Measurements from ENCODE around the gene CCL17. TPM values are rescaled to one million over a fixed set of nuclear protein-coding genes. Genes with fewer than 3 reads are reported as not detected.

The CCL17 gene
- total RNA-seq, 1 donor from 2014 or later: not detected

DNA sequence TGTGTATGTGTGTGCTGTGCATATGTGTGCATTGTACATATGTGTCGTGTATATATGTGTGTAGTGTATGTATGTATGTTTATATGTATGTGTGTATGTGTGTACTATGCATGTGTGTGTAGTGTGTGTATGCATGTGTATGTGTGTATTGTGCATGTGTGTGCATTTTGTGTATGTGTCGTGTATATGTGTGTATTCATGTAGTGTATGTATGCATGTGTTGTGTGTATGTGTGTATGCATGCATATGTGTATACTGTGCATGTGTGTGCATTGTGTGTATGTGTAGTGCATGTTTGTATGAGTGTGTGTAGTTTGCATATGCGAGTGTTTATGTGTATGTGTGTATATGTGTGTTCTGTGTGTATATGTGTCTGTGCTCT, 15.5 kb upstream of the CCL17 start:
- H3K4me3 ChIP-seq: no peak overlapping the region
- no peaks in the 10 kb centered on the region for H3K9me3 ChIP-seq (replicated peaks)
- no peaks in the 10 kb centered on the region for H3K27me3 ChIP-seq (ENCODE audit: low read depth)
- H3K27ac ChIP-seq (replicated peaks): no peak overlapping the region
- peaks cover 56% of the 10 kb centered on the region for H3K4me1 ChIP-seq
- TF ChIP-seq CTCF (IDR thresholded peaks at IDR 0.05; ENCODE audit: borderline replicate concordance): no peak
- no peaks in the 10 kb centered on the region for H3K36me3 ChIP-seq
- no peak for DNase-seq
- intact Hi-C loops (cut with micrococcal nuclease): no loop called here

DNA sequence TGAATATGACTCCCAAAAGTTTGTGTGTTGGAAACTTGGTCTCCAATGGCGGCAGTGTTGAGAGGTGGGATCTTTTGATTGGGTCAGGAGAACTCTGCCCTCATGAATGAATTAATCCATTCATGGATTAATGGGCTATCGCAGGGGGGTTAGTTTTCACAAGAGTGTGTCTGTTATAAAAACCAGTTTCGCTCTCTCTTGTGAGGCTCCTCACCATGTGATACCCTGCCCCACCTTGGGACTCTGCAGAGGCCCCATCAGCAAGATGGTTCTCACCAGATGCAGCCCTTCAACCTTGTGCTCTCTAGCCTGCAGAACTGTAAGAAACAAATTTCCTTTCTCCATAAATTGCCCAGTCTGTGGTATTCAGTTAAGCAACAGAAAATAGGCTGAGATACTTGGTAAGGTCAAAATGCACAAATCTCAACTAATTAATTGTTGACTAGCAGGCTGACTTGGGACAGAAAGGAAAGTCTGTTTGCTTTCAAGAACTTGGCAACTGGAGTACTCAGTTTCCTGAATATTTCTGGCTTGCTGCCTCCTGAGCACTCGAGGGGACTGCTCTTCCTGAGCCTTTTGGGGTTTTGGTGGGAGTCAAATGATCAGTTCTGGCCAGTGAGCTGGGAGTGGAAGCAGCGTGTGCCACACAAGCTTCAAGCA, 13.8 kb upstream of the CCL17 start:
- Histone ChIP-seq H3K9me3 (replicated peaks) (no peaks in the 10 kb centered on the region), H3K27ac (replicated peaks) (peak overlapping the region; percentile 53), H3K4me1 (peaks cover 49% of the 10 kb centered on the region), H3K4me3 (no peak overlapping the region), H3K27me3 (ENCODE audit: low read depth) (no peaks in the 10 kb centered on the region), H3K36me3 (no peaks in the 10 kb centered on the region)
- no peak for DNase-seq
- TF ChIP-seq CTCF (IDR thresholded peaks at IDR 0.05; ENCODE audit: borderline replicate concordance): no peak
- intact Hi-C loops (cut with micrococcal nuclease): no loop called here

DNA sequence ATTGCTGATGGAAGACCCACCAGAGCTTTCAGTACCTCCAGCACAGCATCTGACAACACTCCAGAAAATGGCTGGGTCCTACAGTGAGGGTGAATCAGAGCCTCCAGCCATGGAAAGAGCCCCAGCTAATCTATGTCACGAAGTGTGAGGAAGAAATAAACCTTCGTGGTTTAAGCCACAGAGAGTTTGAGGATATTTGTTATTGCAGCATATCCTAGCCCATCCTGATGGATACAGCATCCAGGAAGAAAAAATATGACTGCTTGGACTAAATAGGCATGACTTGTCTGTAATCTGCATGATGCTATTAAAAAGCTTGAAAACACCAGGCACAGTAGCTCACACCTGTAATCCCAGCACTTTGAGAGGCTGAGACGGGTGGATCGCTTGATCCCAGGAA, 13.3 kb upstream of the CCL17 start:
- intact Hi-C loops (cut with micrococcal nuclease): no loop called here
- Histone ChIP-seq H3K4me3 (no peak overlapping the region), H3K27ac (replicated peaks) (peak overlapping the region; percentile 53), H3K4me1 (peaks cover 44% of the 10 kb centered on the region), H3K9me3 (replicated peaks) (no peaks in the 10 kb centered on the region), H3K36me3 (no peaks in the 10 kb centered on the region), H3K27me3 (ENCODE audit: low read depth) (no peaks in the 10 kb centered on the region)
- DNase-seq: no peak
- TF ChIP-seq CTCF (IDR thresholded peaks at IDR 0.05; ENCODE audit: borderline replicate concordance): no peak

- Histone ChIP-seq H3K4me3 (no peak overlapping the region), H3K9me3 (replicated peaks) (no peaks in the 10 kb centered on the region), H3K4me1 (peaks cover 40% of the 10 kb centered on the region), H3K27ac (replicated peaks) (no peak overlapping the region), H3K36me3 (no peaks in the 10 kb centered on the region), H3K27me3 (ENCODE audit: low read depth) (no peaks in the 10 kb centered on the region)
- no peak for DNase-seq
- intact Hi-C loops (cut with micrococcal nuclease): no loop called here
- no peak for TF ChIP-seq CTCF (IDR thresholded peaks at IDR 0.05; ENCODE audit: borderline replicate concordance)
These were observed 12.9 kb upstream of the CCL17 start for GRCh38 chr16:57391708-57392107.

- intact Hi-C loops (cut with micrococcal nuclease): no loop called here
- no peak overlapping the region for H3K27ac ChIP-seq (replicated peaks)
- H3K36me3 ChIP-seq: no peaks in the 10 kb centered on the region
- peaks cover 31% of the 10 kb centered on the region for H3K4me1 ChIP-seq
- H3K9me3 ChIP-seq (replicated peaks): no peaks in the 10 kb centered on the region
- H3K4me3 ChIP-seq: no peak overlapping the region
- TF ChIP-seq CTCF (IDR thresholded peaks at IDR 0.05; ENCODE audit: borderline replicate concordance): no peak
- no peaks in the 10 kb centered on the region for H3K27me3 ChIP-seq (ENCODE audit: low read depth)
- DNase-seq: no peak
These were observed 11.9 kb upstream of the CCL17 start for GRCh38 chr16:57392694-57393093.

Data from left ventricle myocardium inferior (tissue), 1 donor.